ES-I3 (cell line): ENCODE results near the gene CISH.

Source experiments
- H3K36me3 ChIP-seq: 2 replicates; pipeline ENCODE4 v1.6.1; 2013; ENCODE audit warnings: mild to moderate bottlenecking, low read length, control low read depth, moderate library complexity; ENCODE audit not compliant: insufficient read depth
- H3K4me1 ChIP-seq: 2 replicates; pipeline ENCODE4 v1.6.1; 2013; ENCODE audit warnings: mild to moderate bottlenecking, control low read depth, low read length; ENCODE audit not compliant: insufficient read depth
- H3K9ac ChIP-seq: 2 replicates; pipeline ENCODE4 v1.6.1; 2013; ENCODE audit warnings: low read depth, mild to moderate bottlenecking, low read length, moderate library complexity
- H3K9me3 ChIP-seq: 2 replicates; pipeline ENCODE4 v1.6.1; 2013; ENCODE audit warnings: mild to moderate bottlenecking, low read length, moderate library complexity; ENCODE audit not compliant: control insufficient read depth, insufficient read depth

The CISH gene

DNA sequence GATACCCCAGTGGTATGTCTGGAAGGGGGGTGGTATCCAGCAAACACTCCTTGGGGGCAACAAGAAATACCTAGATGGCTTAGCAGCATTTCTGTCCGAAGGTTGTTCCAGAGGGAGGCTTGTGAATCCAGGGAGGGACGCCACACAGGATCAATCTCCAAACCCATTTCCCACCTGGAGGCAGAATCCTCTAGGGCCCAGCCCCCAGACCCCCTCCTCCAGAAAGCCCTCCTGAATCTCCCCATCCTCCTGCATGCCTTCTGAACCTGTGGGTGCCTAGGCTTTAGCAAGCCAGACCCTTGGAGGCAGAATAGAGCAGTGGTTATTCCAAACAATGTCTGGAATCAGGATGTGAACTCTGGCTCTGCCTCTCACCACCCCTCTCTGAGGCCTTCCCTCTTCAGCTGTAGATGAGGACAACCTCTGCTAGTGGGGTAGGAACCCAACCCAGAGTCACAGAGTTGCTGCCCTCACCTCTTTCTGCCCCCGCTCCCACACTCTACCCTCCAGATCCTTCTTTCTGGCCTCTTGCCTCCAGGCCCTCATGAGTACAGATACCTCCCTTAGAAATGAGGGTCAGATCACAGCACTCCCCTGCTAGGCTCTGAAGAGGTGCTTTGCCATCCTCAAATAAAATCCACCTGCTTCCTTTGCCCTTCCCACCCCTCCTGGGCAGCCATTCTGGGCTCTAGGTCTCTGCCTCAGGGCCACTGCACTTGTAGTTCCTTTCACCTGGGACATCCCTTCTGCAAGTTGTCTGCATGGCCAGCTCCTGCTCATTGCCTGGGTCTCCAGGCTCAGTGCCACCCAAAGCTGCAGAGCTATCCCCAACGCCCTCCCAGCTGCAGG lies 8.1 kb downstream of the CISH start:
- Histone ChIP-seq H3K36me3 (no peaks in the 10 kb centered on the region), H3K9ac (no peak overlapping the region), H3K4me1 (peaks cover 6% of the 10 kb centered on the region; the same call in 1 of the 2 replicates), H3K9me3 (no peaks in the 10 kb centered on the region)

DNA sequence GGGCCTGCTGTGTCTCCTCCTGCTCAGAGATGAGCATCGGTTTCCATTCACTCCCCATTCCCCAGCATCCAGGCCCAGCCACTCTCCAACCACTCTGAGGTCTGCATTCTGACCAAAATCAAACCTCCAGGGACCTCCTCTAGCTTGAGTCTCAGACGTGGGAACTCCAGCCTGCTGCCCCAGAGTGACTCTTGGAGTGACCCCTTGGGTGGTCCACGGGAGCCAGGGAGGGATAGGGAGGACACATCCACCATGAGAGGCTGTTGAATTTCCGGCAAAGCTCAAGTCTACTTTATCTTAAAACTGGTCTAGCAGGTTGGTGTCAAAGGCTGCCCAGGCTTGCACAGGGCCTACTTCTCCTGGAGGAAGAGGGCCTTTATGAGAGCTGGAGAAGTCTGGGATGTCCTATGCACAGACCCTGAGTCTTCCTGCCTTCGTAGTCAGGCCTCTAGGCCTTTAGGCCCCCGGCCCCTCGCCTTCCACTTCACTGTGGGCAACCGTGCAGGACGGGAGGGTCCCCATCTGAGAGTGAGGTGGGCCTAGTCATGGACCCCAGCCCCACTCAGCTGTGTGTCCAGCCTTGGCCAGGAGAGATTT lies 8.9 kb downstream of the CISH start:
- H3K4me1 ChIP-seq, result peaks cover 6% of the 10 kb centered on the region; the same call in 1 of the 2 replicates
- no peaks in the 10 kb centered on the region for H3K36me3 ChIP-seq
- H3K9me3 ChIP-seq, result no peaks in the 10 kb centered on the region
- H3K9ac ChIP-seq, result no peak overlapping the region

DNA sequence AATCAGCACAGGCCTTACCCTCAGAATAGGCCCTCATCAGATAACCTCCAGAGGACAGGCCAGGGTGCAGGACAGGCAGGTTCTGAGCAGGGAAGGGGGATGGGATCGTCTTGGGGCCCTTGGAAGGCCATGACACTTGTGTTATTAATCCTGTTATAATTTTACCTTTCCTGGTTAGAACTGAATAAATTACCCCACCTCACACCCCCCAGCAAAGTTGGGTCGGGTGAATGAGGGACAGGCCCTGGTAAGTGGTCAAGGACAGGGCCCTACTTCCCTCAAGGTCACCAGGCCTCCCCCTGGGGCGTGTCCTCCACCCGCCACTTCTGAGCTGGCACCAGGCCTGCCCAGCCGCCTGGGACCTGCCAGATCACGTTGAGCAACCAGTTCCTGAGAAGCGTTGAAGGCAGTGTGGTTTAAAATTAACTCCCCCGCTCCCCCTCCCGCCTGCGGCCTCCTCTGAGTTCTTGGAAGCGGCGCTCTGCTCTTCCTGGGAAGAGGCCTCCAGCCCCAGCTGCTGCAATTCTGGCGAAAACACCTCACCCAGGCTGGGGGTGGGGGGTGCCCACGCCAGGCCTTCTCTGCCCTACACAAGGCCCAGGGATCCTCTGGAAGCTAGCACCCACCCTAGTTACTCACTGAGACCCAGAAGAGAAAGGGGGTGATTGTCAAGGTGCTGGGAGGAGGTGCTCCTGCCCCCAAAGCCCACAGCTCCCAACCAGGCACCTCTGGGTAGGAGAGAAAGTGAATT lies 10.6 kb downstream of the CISH start:
- Histone ChIP-seq H3K36me3 (no peaks in the 10 kb centered on the region), H3K9ac (no peak overlapping the region), H3K9me3 (no peaks in the 10 kb centered on the region), H3K4me1 (peaks cover 6% of the 10 kb centered on the region; the same call in 1 of the 2 replicates)

DNA sequence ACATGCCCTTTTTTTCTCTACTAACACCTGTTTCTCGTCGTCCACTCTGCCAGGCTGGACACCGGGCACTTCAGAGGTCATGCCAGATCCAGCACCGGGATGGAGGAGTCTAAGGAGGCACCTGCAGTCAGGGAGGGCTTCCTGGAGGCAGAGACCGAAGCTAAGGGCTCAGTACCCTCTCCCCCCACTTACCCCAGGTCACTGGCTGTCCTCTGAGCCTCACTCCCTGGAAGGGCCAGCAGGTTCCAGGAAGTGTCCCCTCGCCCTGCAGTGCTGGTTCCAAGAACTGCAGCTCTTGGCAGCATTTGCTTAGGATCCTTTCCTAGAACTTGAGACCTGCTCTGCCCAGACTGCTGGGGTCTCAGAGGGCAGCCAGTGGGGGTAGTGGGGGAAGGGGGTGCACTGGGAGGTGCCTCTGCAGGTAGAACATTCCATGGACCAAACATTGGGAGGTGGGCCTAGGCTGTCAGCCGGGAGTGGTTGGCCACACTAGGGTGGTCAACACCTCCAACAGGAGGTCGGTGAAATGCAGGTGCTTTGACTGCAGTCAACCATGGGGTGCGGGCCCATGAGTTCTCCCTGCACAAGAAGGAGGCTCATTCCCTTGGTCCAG lies 11.3 kb downstream of the CISH start:
- Histone ChIP-seq H3K9me3 (no peaks in the 10 kb centered on the region), H3K36me3 (no peaks in the 10 kb centered on the region), H3K4me1 (peaks cover 6% of the 10 kb centered on the region; the same call in 1 of the 2 replicates), H3K9ac (no peak overlapping the region)

- H3K4me1 ChIP-seq, result peaks cover 6% of the 10 kb centered on the region; the same call in 1 of the 2 replicates
- no peaks in the 10 kb centered on the region for H3K36me3 ChIP-seq
- H3K9ac ChIP-seq, result no peak overlapping the region
- H3K9me3 ChIP-seq, result no peaks in the 10 kb centered on the region
Observed at GRCh38 chr3:50599716-50600118, 11.9 kb downstream of the CISH start.

DNA sequence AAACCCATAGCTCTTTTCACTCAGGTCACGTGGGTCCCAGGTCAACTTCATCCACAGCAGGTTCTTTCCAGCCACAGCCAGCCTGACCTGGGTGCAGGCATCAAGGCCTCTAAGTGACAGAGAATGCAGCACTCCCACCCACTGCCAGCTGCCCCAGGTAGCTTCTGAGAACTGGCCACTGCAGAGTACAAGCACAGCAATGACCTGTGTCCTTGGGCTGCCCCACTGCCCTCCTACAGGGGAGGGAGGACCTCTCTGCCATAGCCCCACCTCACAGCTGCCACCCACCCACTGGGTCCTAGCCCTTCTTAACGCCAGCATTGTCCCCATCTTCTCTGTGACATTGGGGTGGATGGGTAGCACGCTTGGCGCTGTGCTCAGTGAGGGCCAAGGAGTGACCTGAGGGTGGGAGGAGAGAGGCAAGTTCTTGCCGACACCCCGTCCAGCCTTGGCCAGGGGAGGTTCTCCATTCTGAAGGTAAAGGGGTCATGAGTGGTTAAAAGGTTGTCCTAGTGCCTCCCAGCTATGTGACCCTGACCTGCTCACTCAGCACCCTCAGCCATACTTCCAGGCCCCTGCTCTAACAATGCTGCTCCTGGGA lies 12.4 kb downstream of the CISH start:
- H3K4me1 ChIP-seq, result peaks cover 6% of the 10 kb centered on the region; the same call in 1 of the 2 replicates
- no peak overlapping the region for H3K9ac ChIP-seq
- H3K36me3 ChIP-seq, result no peaks in the 10 kb centered on the region
- H3K9me3 ChIP-seq, result no peaks in the 10 kb centered on the region

DNA sequence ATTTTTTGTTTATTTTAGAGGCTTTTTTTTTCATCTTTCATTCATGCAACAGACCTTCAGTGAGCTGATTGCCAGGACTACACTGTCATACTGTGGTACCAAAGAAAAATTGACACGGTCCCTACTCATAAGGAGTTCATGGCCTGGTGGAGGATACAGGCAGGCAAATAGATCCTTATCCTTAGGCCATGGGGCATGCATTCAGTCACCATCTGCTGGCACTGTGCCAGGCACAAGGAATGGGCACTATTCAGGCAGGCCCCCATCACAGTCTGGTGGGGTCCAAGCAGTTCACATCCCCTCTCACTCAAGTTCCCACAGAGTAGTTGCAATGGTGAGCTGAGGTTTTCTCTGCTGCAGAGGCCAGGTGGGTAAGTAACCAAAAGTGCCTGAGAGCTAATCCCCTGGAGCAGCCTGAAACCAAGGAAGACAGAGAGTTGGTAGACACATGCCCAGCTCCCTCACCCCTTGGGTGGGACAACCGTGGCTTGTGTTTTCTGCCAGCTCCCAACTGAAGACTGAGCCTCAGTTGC lies 17.3 kb downstream of the CISH start:
- no peaks in the 10 kb centered on the region; the same call in 1 of the 2 replicates for H3K4me1 ChIP-seq
- H3K9me3 ChIP-seq, result no peaks in the 10 kb centered on the region
- H3K36me3 ChIP-seq, result no peaks in the 10 kb centered on the region
- H3K9ac ChIP-seq, result no peak overlapping the region

DNA sequence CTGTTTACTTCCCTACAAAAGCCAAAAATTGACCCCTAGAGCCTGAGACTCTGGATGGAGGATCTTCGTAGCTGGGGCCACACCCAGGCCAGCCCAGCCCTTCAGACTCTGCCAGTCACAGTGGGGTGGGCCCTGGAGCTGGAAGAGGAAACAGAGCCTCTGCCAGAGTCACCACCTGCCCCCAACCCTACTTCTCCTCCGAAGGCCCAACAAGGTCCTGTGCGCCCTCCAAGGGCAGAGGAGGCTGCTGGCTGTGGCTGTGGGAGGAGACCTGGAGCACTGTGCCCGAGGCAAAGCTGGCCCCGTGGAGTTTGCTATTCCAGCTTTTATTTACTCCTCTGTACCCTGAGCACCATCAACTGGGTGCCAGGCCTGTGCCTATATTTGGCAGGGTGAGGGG lies 19.0 kb downstream of the CISH start:
- Histone ChIP-seq H3K9ac (no peak overlapping the region), H3K9me3 (no peaks in the 10 kb centered on the region), H3K4me1 (no peaks in the 10 kb centered on the region; the same call in 1 of the 2 replicates), H3K36me3 (no peaks in the 10 kb centered on the region)

- no peak overlapping the region for H3K9ac ChIP-seq
- no peaks in the 10 kb centered on the region for H3K9me3 ChIP-seq
- no peaks in the 10 kb centered on the region for H3K36me3 ChIP-seq
- H3K4me1 ChIP-seq, result no peaks in the 10 kb centered on the region; the same call in 1 of the 2 replicates
Observed at GRCh38 chr3:50591196-50591741, 20.3 kb downstream of the CISH start.

GRCh38 chr3:50588759-50589433 lies 22.7 kb downstream of the CISH start:
- Histone ChIP-seq H3K9me3 (no peaks in the 10 kb centered on the region), H3K4me1 (no peaks in the 10 kb centered on the region; the same call in 1 of the 2 replicates), H3K9ac (no peak overlapping the region), H3K36me3 (no peaks in the 10 kb centered on the region)

DNA sequence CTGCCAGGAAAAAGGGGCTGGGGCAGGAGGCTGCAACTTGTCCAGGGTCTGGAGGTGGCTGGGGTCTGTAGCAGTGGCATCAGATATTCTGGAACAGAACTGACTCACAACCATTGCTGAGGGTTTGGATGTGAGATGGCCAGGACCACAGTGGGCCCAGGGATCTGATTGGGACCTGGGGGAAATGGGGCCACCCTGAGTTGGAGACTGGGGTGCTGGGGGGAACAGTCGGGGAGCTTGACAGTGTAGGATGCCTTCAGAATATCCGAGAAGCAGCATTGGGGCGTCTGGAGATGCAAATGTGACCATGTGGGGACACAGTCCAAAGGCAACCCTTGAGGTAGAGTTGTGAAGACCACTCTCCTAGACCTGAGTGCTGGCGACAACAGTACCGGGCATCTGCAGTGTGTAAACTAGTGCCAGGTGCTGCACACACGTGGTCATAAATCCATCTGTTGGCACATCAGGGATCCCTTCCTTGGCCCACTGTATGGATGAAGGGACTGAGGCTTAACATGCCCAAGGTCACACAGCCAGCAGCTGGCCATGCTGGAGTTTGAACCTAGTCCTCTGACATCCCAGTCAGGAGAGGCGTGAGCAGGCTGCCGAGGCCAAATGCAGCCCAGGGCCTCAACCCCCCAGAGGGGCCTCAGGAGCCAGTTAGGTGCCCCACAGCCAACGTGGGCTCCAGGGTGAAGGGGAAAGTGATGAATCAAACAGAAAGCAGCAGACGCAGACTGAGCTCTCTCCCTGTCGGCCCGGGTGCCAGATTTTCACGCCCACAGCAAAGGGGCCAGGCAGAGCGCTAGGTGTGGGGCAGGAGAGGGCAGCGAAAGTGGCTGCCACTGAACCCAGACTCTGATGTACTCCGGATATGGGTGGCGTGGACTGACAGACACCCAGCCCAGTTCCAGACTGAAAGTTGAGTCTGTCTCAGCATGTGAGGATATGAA lies 23.5 kb downstream of the CISH start:
- H3K9ac ChIP-seq, result no peak overlapping the region
- H3K4me1 ChIP-seq, result no peaks in the 10 kb centered on the region; the same call in 1 of the 2 replicates

DNA sequence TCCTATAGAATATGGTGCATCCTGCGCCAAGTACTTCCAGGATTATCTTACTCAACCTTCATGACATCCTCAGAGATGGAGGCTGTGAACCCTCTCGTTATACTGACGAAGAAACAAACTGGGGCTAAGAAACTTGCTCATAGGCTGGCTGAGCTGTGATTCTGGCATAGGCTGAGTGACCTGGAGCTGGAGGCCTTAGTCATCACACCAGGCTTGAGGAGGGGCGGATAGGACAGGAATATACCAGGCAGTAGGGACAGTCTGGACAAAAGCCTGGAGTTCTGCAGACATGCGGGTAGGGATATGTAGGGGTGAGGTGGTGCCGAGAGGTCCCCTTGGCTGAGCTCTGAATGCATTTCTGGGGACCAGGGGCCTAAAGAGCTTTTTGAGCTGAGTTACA lies 24.2 kb downstream of the CISH start:
- no peaks in the 10 kb centered on the region for H3K9me3 ChIP-seq
- no peaks in the 10 kb centered on the region for H3K36me3 ChIP-seq
- no peaks in the 10 kb centered on the region; the same call in 1 of the 2 replicates for H3K4me1 ChIP-seq
- no peak overlapping the region for H3K9ac ChIP-seq

More for the DNA sequence above, 23.5 kb downstream of the CISH start:
- Histone ChIP-seq H3K9me3 (no peaks in the 10 kb centered on the region), H3K36me3 (no peaks in the 10 kb centered on the region)
